HepG2 (cell line): ENCODE data around the gene RASAL1. TPM values are rescaled to one million over a fixed set of nuclear protein-coding genes. Genes with fewer than 3 reads are reported as not detected.

ENCODE experiments used
- ATAC-seq: fragments of 200-7000 bp; cut with Tn5 transposase; 3 replicates; pipeline ENCODE4 v1.9.1; 2020; ENCODE audit warnings: mild to moderate bottlenecking, moderate library complexity
- BruUV-seq: library from RNA; stranded (reverse); fragments of 400-500 nt; replicated peaks from 2 replicates; lab custom pipeline; 2021; lab: Mats Ljungman, UMichigan
- CTCF ChIA-PET: fragments of 300-600 bp; formaldehyde crosslinking; extraction: SDS; loops from one replicate; lab custom pipeline; 2021; ENCODE audit warnings: low total read pairs, inconsistent platforms, low intra/inter-chr PET ratio; lab: Yijun Ruan, JAX
- POLR2A ChIA-PET: fragments of 350-600 bp; sonication (Branson Sonifier 250); formaldehyde crosslinking; loops from one replicate; lab custom pipeline; 2020; ENCODE audit warnings: antibody characterized with exemption, inconsistent platforms; lab: Yijun Ruan, JAX
- DNase-seq: peaks from one replicate; pipeline ENCODE4 v3.0.0-alpha.2; 2015; ENCODE audit warnings: low spot score
- FAIRE-seq: peaks from 3 replicates; lab custom pipeline; 2011; peaks lifted over from hg19 to GRCh38; lab: Jason Lieb, UNC
- H2AFZ ChIP-seq: one replicate; pipeline ENCODE4 v1.6.1; 2011; ENCODE audit warnings: low read length, inconsistent platforms
- H3K27ac ChIP-seq: fragments of 300-600 bp; 3 replicates; pipeline ENCODE4 v1.8.0; 2011; ENCODE audit warnings: mixed run types, mild to moderate bottlenecking, mixed read lengths, low read length, inconsistent platforms; ENCODE audit not compliant: insufficient read depth; ENCODE audit errors: extremely low read length
- H3K27me3 ChIP-seq, 2 experiments: fragments of 200-600 bp in 1 of 2; 2 replicates in 1 of 2; 3 replicates in 1 of 2; pipeline versions ENCODE4 v1.6.0 to v1.8.0; 2011; ENCODE audit warnings: low read length in 2 of 2, mild to moderate bottlenecking in 2 of 2, moderate library complexity in 2 of 2, inconsistent platforms in 1 of 2; ENCODE audit not compliant: insufficient read depth in 2 of 2, control insufficient read depth in 1 of 2
- H3K36me3 ChIP-seq, 2 experiments: fragments of 200-600 bp in 1 of 2; replicated peaks in 1 of 2; 2 replicates in 1 of 2; 3 replicates in 1 of 2; pipeline versions ENCODE4 v1.5.1 to v1.8.0; 2011; ENCODE audit warnings: low read length in 2 of 2, inconsistent platforms in 1 of 2; ENCODE audit not compliant: insufficient read depth in 2 of 2, control insufficient read depth in 1 of 2
- H3K4me1 ChIP-seq: 2 replicates; pipeline ENCODE4 v1.5.1; 2012; ENCODE audit warnings: low read length, inconsistent platforms; ENCODE audit not compliant: insufficient read depth
- H3K4me2 ChIP-seq: 2 replicates; pipeline ENCODE4 v1.6.0; 2011; ENCODE audit warnings: low read depth, low read length, inconsistent platforms
- H3K4me3 ChIP-seq, 3 experiments: fragments of 200-600 bp in 1 of 3; sonication (generic), shearing (Covaris generic) in 1 of 3; replicated peaks in 1 of 3; 2 replicates each; pipeline ENCODE4 v1.5.1; 2011 to 2016; ENCODE audit warnings: low read length in 3 of 3, inconsistent platforms in 2 of 3, low read depth in 2 of 3, mild to moderate bottlenecking in 2 of 3, control low read depth in 1 of 3, mixed read lengths in 1 of 3; ENCODE audit not compliant: insufficient read depth in 1 of 3
- H3K79me2 ChIP-seq: one replicate; pipeline ENCODE4 v1.6.1; 2011; ENCODE audit warnings: low read length, inconsistent platforms; ENCODE audit not compliant: insufficient read depth
- H3K9ac ChIP-seq: 2 replicates; pipeline ENCODE4 v1.6.0; 2011; ENCODE audit warnings: mild to moderate bottlenecking, low read depth, low read length, inconsistent platforms; ENCODE audit not compliant: insufficient read depth
- H3K9me3 ChIP-seq: 2 replicates; pipeline ENCODE4 v1.5.1; 2012; ENCODE audit warnings: mild to moderate bottlenecking, low read length
- H4K20me1 ChIP-seq: 2 replicates; pipeline ENCODE4 v1.6.0; 2011; ENCODE audit warnings: inconsistent platforms, mild to moderate bottlenecking, low read length, moderate library complexity; ENCODE audit not compliant: insufficient read depth
- AFF4 ChIP-seq: sonication (generic); formaldehyde crosslinking; IDR thresholded peaks from 2 replicates; pipeline ENCODE4 v1.4.0; 2020; ENCODE audit warnings: missing genetic modification reagents
- AGO2 ChIP-seq: fragments of 200-400 bp; formaldehyde crosslinking; optimal IDR thresholded peaks from 2 replicates; pipeline ENCODE3; 2017; ENCODE audit warnings: mild to moderate bottlenecking, low read depth, low read length, moderate library complexity
- DNMT1 ChIP-seq: sonication (generic); formaldehyde crosslinking; IDR thresholded peaks from 2 replicates; pipeline ENCODE4 v1.5.1; 2020; ENCODE audit warnings: mild to moderate bottlenecking, missing genetic modification reagents
- KDM6A ChIP-seq: IDR thresholded peaks from 2 replicates; pipeline ENCODE4 v1.6.1; 2016; ENCODE audit warnings: low read depth
- MAFK ChIP-seq, 2 experiments: IDR thresholded peaks in 1 of 2; conservative IDR thresholded peaks in 1 of 2; 2 replicates each; pipeline ENCODE4 v1.6.1; 2011; ENCODE audit warnings: improper control_type of control experiment in 2 of 2, low read length in 2 of 2
- RORA ChIP-seq: sonication (generic); formaldehyde crosslinking; IDR thresholded peaks from 2 replicates; pipeline ENCODE4 v1.5.0; 2020; ENCODE audit warnings: mild to moderate bottlenecking, missing genetic modification reagents, moderate library complexity
- SMAD3 ChIP-seq: sonication (generic); formaldehyde crosslinking; IDR thresholded peaks from 2 replicates; pipeline ENCODE4 v1.4.0; 2020; ENCODE audit warnings: missing genetic modification reagents
- ZNF563 ChIP-seq: sonication (generic); formaldehyde crosslinking; IDR thresholded peaks from 2 replicates; pipeline ENCODE4 v1.8.0; 2022; ENCODE audit warnings: mild to moderate bottlenecking, moderate library complexity, missing genetic modification reagents
- ZNF687 ChIP-seq: sonication (generic); formaldehyde crosslinking; IDR thresholded peaks from 2 replicates; pipeline ENCODE4 v1.5.1; 2020; ENCODE audit warnings: mild to moderate bottlenecking, missing genetic modification reagents, moderate library complexity
- ZNF790 ChIP-seq: sonication (generic); formaldehyde crosslinking; IDR thresholded peaks from 2 replicates; pipeline ENCODE4 v1.8.0; 2022; ENCODE audit warnings: missing genetic modification reagents, mild to moderate bottlenecking, borderline replicate concordance
- ZSCAN21 ChIP-seq: sonication (generic); formaldehyde crosslinking; IDR thresholded peaks from 2 replicates; pipeline ENCODE4 v1.8.0; 2022; ENCODE audit warnings: mild to moderate bottlenecking, missing genetic modification reagents, moderate library complexity, borderline replicate concordance
- ZSCAN31 ChIP-seq: sonication (generic); formaldehyde crosslinking; IDR thresholded peaks from 2 replicates; pipeline ENCODE4 v1.5.0; 2020; ENCODE audit warnings: low read depth, mild to moderate bottlenecking, missing genetic modification reagents
- WGBS: methylation state at CpG from one replicate; pipeline ENCODE4 v1.1.6; 2017; ENCODE audit warnings: low lambda C conversion rate; 5-methylcytosine and 5-hydroxymethylcytosine counted together
- in situ Hi-C: cut with HindIII; loops from 2 replicates; pipeline ENCODE4 v1.10.0; 2017; ENCODE audit warnings: low pct_unique_long_range_greater_than_20kb; ENCODE audit not compliant: extremely low pct_ligation_motif_present
- intact Hi-C: fragments of 100-400 bp; cut with micrococcal nuclease; formaldehyde crosslinking; loops from one replicate; pipeline ENCODE4 v1.10.0; 2022; ENCODE audit not compliant: unreplicated experiment
- polyA plus RNA-seq, 8 experiments: library from polyadenylated mRNA; depleted of rRNA in 3 of 8; stranded (reverse) in 7 of 8; unstranded in 1 of 8; fragments of >200 nt; fragmentation: Illumina TruSeq in 4 of 8; extraction: Trizol in 4 of 8; gene quantifications; 2 replicates each; pipeline versions ENCODE4 v1.2.1 to v1.2.3, GENCODE V29; 2011 to 2016; ENCODE audit warnings: low read depth in 4 of 8, missing spikeins in 1 of 8, mixed read lengths in 1 of 8; ENCODE audit not compliant: insufficient read depth in 1 of 8
- total RNA-seq, 5 experiments: library from RNA; depleted of rRNA; stranded (reverse); fragments of >200 nt; fragmentation: Illumina TruSeq; extraction: Trizol; gene quantifications; 2 replicates each; pipeline ENCODE4 v1.2.3, GENCODE V29; 2016; ENCODE audit warnings: low read depth in 1 of 5

Gene RASAL1
- total and polyA plus RNA-seq, 2 of the 13 experiments (the other 11 are each of a cell fraction or from before 2014, with no cell fraction given) = not detected

- Histone ChIP-seq H3K4me1 (peaks cover under 1% of the 10 kb centered on the region; the same call in 1 of the 2 replicates), H3K36me3 (peaks cover 23 to 45% of the 10 kb centered on the region in 2 experiments), H3K27ac (no peak overlapping the region), H2AFZ (no peak overlapping the region), H3K9me3 (no peaks in the 10 kb centered on the region), H3K79me2 (no peaks in the 10 kb centered on the region), H3K9ac (no peak overlapping the region), H3K4me2 (no peak overlapping the region), H4K20me1 (peaks cover 4% of the 10 kb centered on the region; the same call in 1 of the 2 replicates), H3K27me3 (peaks cover 0 to 17% of the 10 kb centered on the region in 2 experiments; a peak in 3 of 5 replicates), H3K4me3 (no peak overlapping the region)
- BruUV-seq = TSS peak; percentile 45
- DNase-seq (no peak), FAIRE-seq (no peak), ATAC-seq (no peak)
- in situ Hi-C loops (loop anchor here (5.0 kb wide), 1 partner anchor 111 kb away; no protein-coding TSS in a partner anchor), intact Hi-C loops (no loop called here)
- CTCF ChIA-PET = no interaction called here
- POLR2A ChIA-PET = no interaction called here
- 86% methylated on average over 11 of the region's 26 CpGs for WGBS
- no peak for TF ChIP-seq ZNF790 (CRISPR knock-in tag)
- TF ChIP-seq ZSCAN31 = no peak
- no peak for TF ChIP-seq KDM6A
- no peak for TF ChIP-seq RORA (CRISPR knock-in tag)
- TF ChIP-seq MAFK (conservative IDR thresholded peaks at IDR 0.05 in 1 of 2, IDR thresholded peaks at IDR 0.05 in 1 of 2; ENCODE audit: low read length in 2 of 2) = no peak
- no peak for TF ChIP-seq AFF4
- TF ChIP-seq DNMT1 = no peak
- TF ChIP-seq ZNF563 (CRISPR knock-in tag) = no peak
- no peak for TF ChIP-seq SMAD3 (CRISPR knock-in tag)
- TF ChIP-seq ZNF687 (CRISPR knock-in tag) = peak; percentile 31; the same call in 1 of the 2 replicates
- no peak for TF ChIP-seq ZSCAN21 (CRISPR knock-in tag)
- TF ChIP-seq AGO2 = peak; percentile 70
These were observed 23.1 kb upstream of the RASAL1 start for GRCh38 chr12:113158439-113159203.
